Progenitor cell of endocrine pancreas (in vitro differentiated cells): ENCODE measurements around the gene PLXND1. TPM values are rescaled to one million over a fixed set of nuclear protein-coding genes. Genes with fewer than 3 reads are reported as not detected.

Experiments used
- DNase-seq: peaks from one replicate; pipeline ENCODE4 v3.0.0; 2021; ENCODE audit warnings: low spot score; ENCODE audit not compliant: unreplicated experiment
- H3K27ac Mint-ChIP-seq: 2 replicates; pipeline ENCODE4 v1.8.0; 2021; ENCODE audit warnings: mild to moderate bottlenecking, moderate library complexity, mixed read lengths
- H3K27me3 Mint-ChIP-seq: 2 replicates; pipeline ENCODE4 v1.8.0; 2021; ENCODE audit warnings: mixed read lengths
- H3K36me3 Mint-ChIP-seq: 2 replicates; pipeline ENCODE4 v1.8.0; 2022; ENCODE audit warnings: mixed read lengths; ENCODE audit not compliant: insufficient read depth
- H3K4me1 Mint-ChIP-seq: 2 replicates; pipeline ENCODE4 v1.8.0; 2021; ENCODE audit warnings: low read depth, mixed read lengths
- H3K4me3 Mint-ChIP-seq: 2 replicates; pipeline ENCODE4 v1.8.0; 2021; ENCODE audit warnings: low read depth, mild to moderate bottlenecking, moderate library complexity, mixed read lengths
- H3K9me3 Mint-ChIP-seq: 2 replicates; pipeline ENCODE4 v1.8.0; 2021; ENCODE audit warnings: low read depth, mixed read lengths
- CTCF ChIP-seq: fragments of 200-600 bp; sonication (generic); IDR thresholded peaks from one replicate; pipeline ENCODE4 v1.5.0; 2021; ENCODE audit warnings: antibody characterized with exemption, mild to moderate bottlenecking; ENCODE audit not compliant: unreplicated experiment
- total RNA-seq: library from RNA; stranded (reverse); gene quantifications from 2 replicates; pipeline ENCODE4 v1.2.1, GENCODE V29; 2021

Gene PLXND1
- total RNA-seq, 1 donor from 2014 or later = 18.0 TPM

GRCh38 chr3:129604767-129605166, 1.7 kb downstream of the PLXND1 start:
- peaks cover 64% of the 10 kb centered on the region for H3K27me3 Mint-ChIP-seq
- DNase-seq = no peak
- H3K36me3 Mint-ChIP-seq = peaks cover 1% of the 10 kb centered on the region
- TF ChIP-seq CTCF = no peak
- H3K4me1 Mint-ChIP-seq = peaks cover 4% of the 10 kb centered on the region
- peak overlapping the region; percentile 38 for H3K4me3 Mint-ChIP-seq
- H3K9me3 Mint-ChIP-seq = no peaks in the 10 kb centered on the region
- H3K27ac Mint-ChIP-seq = no peak overlapping the region

- H3K4me3 Mint-ChIP-seq = peak overlapping the region; percentile 24
- H3K27me3 Mint-ChIP-seq = peaks cover 59% of the 10 kb centered on the region
- H3K27ac Mint-ChIP-seq = no peak overlapping the region
- peaks cover 4% of the 10 kb centered on the region for H3K4me1 Mint-ChIP-seq
- no peak for DNase-seq
- no peaks in the 10 kb centered on the region for H3K9me3 Mint-ChIP-seq
- no peak for TF ChIP-seq CTCF
- H3K36me3 Mint-ChIP-seq = peaks cover 1% of the 10 kb centered on the region
Observed at GRCh38 chr3:129603991-129604749, 2.3 kb downstream of the PLXND1 start.

GRCh38 chr3:129603561-129603942, 2.9 kb downstream of the PLXND1 start:
- no peak for DNase-seq
- H3K4me3 Mint-ChIP-seq = no peak overlapping the region
- peaks cover 54% of the 10 kb centered on the region for H3K27me3 Mint-ChIP-seq
- H3K4me1 Mint-ChIP-seq = peaks cover 4% of the 10 kb centered on the region
- TF ChIP-seq CTCF = no peak
- peaks cover 1% of the 10 kb centered on the region for H3K36me3 Mint-ChIP-seq
- no peak overlapping the region for H3K27ac Mint-ChIP-seq
- H3K9me3 Mint-ChIP-seq = no peaks in the 10 kb centered on the region

GRCh38 chr3:129602730-129603560, 3.5 kb downstream of the PLXND1 start:
- Mint-ChIP-seq H3K9me3 (no peaks in the 10 kb centered on the region), H3K36me3 (peaks cover 1% of the 10 kb centered on the region), H3K27me3 (peaks cover 50% of the 10 kb centered on the region), H3K27ac (no peak overlapping the region), H3K4me3 (no peak overlapping the region), H3K4me1 (peaks cover 7% of the 10 kb centered on the region)
- no peak for DNase-seq
- no peak for TF ChIP-seq CTCF

- Mint-ChIP-seq H3K27ac (no peak overlapping the region), H3K9me3 (no peaks in the 10 kb centered on the region), H3K36me3 (peaks cover 1% of the 10 kb centered on the region), H3K27me3 (peaks cover 44% of the 10 kb centered on the region), H3K4me3 (no peak overlapping the region), H3K4me1 (peaks cover 10% of the 10 kb centered on the region)
- TF ChIP-seq CTCF = no peak
- DNase-seq = no peak
Observed at GRCh38 chr3:129602309-129602708, 4.2 kb downstream of the PLXND1 start.
